Heart right ventricle (tissue), 16 donors: ENCODE measurements around the gene TNP1. TPM values are rescaled to one million over a fixed set of nuclear protein-coding genes. Genes with fewer than 3 reads are reported as not detected.
A peak's percentile ranks its signal among the peaks of the same experiment; 100 is the strongest.

Source experiments
- ATAC-seq, 8 donors: fragments of 200-7000 bp; cut with Tn5 transposase; one replicate each; pipeline ENCODE4 v1.9.1; 2020; ENCODE audit warnings: mild to moderate bottlenecking in 8 of 8, moderate library complexity in 8 of 8, moderate number of reproducible peaks in 1 of 8
- DNase-seq, 2 donors: peaks; one replicate each; pipeline ENCODE4 v3.0.0-alpha.2; 2020
- H3K27ac ChIP-seq, 10 donors: fragments of 200-600 bp; sonication (generic) in 2 of 10; one replicate each; pipeline versions ENCODE4 v1.5.0 to v1.8.0; 2020 to 2022; ENCODE audit warnings: mild to moderate bottlenecking in 3 of 10
- H3K27me3 ChIP-seq, 7 donors: fragments of 200-600 bp; one replicate each; pipeline ENCODE4 v1.8.0; 2021 to 2022; ENCODE audit warnings: mild to moderate bottlenecking in 2 of 7
- H3K36me3 ChIP-seq, 9 donors: fragments of 200-600 bp; sonication (generic) in 1 of 9; one replicate each; pipeline versions ENCODE4 v1.5.0 to v1.8.0; 2020 to 2022; ENCODE audit warnings: mild to moderate bottlenecking in 2 of 9
- H3K4me1 ChIP-seq, 9 donors: fragments of 200-600 bp; sonication (generic) in 1 of 9; one replicate each; pipeline versions ENCODE4 v1.5.0 to v1.8.0; 2020 to 2022; ENCODE audit warnings: mild to moderate bottlenecking in 4 of 9
- H3K4me3 ChIP-seq, 10 donors: fragments of 200-600 bp; sonication (generic) in 2 of 10; one replicate each; pipeline versions ENCODE4 v1.5.0 to v1.8.0; 2020 to 2022; ENCODE audit warnings: mild to moderate bottlenecking in 7 of 10, moderate library complexity in 2 of 10
- H3K9me3 ChIP-seq, 11 donors: fragments of 200-600 bp in 10 of 11; sonication (generic) in 2 of 11; one replicate each; pipeline versions ENCODE4 v1.5.0 to v1.8.0; 2013 to 2022; ENCODE audit warnings: mild to moderate bottlenecking in 2 of 11, control low read depth in 1 of 11, moderate library complexity in 1 of 11
- CTCF ChIP-seq, 9 donors: fragments of 200-600 bp; sonication (generic) in 2 of 9; IDR thresholded peaks; one replicate each; pipeline versions ENCODE4 v1.5.0 to v1.8.0; 2021 to 2022; ENCODE audit warnings: antibody characterized with exemption in 9 of 9, mild to moderate bottlenecking in 5 of 9, moderate library complexity in 1 of 9
- WGBS, 2 donors: extraction: QIAGEN DNeasy Blood & Tissue Kit; methylation state at CpG; one replicate each; pipeline ENCODE4 v1.1.7; 2013; ENCODE audit warnings: inconsistent platforms in 1 of 2; 5-methylcytosine and 5-hydroxymethylcytosine counted together
- intact Hi-C, 10 donors: fragments of 100-400 bp; cut with DNase I; formaldehyde crosslinking; loops; one replicate each; pipeline versions ENCODE4 v1.11.1 to v1.14.2; 2022
- polyA plus RNA-seq, 2 donors: library from polyadenylated mRNA; stranded (reverse); fragments of 200-250 nt; gene quantifications; one replicate each; pipeline ENCODE4 v1.2.3, GENCODE V29; 2013
- total RNA-seq, 10 donors: library from RNA; stranded (reverse); fragmentation: NEBNext Ultra II Directional in 3 of 10; extraction: Animal tissue kit (Norgen Biotek cat#: 25700) in 3 of 10; gene quantifications; one replicate each; pipeline versions ENCODE4 v1.2.1 to v1.2.4, GENCODE V29; 2021 to 2023
- donor health status: Arrhythmogenic right ventricular cardiomyopathy.
- donor health status: ischemic (EF 13 %, LVEDD 7.1; RV severe dilation, severe dysfunction).
- donor health status: healthy with polysubstance abuse.
- donor health status: DM: no; HTN: yes; CAD: no.
- donor health status: DM: no; HTN: no; CAD: no.
- donor health status: ischemic (EF 25% LVEDD 6.9; RV normal size, moderate dysfunction).
- donor health status: ischemic (EF 25% LVEDD 5.7; RV mildly dilated, moderate dysfunction).
- donor health status: healthy.
- donor health status: DM: yes; HTN: yes; CAD: no.
- donor health status: Ischemic cardiomyopathy.
- donor health status: ischemic (EF 35%, LVEDD 5.7; RV mildly dilated, moderate dysfunction).
- donor health status: nonischemic (EF 11% LVEDD 7.7; RV severe dilation, severe dysfunction).
- donor health status: DM: yes; HTN: yes; CAD: no.
- donor health status: PGD.
- donor health status: ischemic (EF 29% LVEDD 5.4; RV normal size, mild dysfunction).
- donor health status: nonischemic (EF 23%, LVEDD 6.1; RV moderate dilation, normal function).

TNP1 gene
- total and polyA plus RNA-seq, 12 donors = not detected

GRCh38 chr2:216865658-216866057 is 5.8 kb upstream of the TNP1 start:
- Histone ChIP-seq H3K36me3 (no peaks in the 10 kb centered on the region), H3K27ac (no peak overlapping the region), H3K27me3 (no peaks in the 10 kb centered on the region), H3K4me3 (no peak overlapping the region), H3K4me1 (peaks cover 0 to 10% (median 0%) of the 10 kb centered on the region in 9 donors), H3K9me3 (no peaks in the 10 kb centered on the region)
- ATAC-seq (no peak), DNase-seq (no peak)
- intact Hi-C loops = loop anchor here in 1 of 10 donors (5.0 kb wide), 1 partner anchor 62 kb away; no protein-coding TSS in a partner anchor
- no peak for TF ChIP-seq CTCF (IDR thresholded peaks at IDR 0.05)
- 92% methylated on average over 3 of the region's 3 CpGs for WGBS, 2 donors

- no peaks in the 10 kb centered on the region for H3K27me3 ChIP-seq
- ATAC-seq (no peak), DNase-seq (no peak)
- intact Hi-C loops = no loop called here
- no peak overlapping the region for H3K27ac ChIP-seq
- H3K36me3 ChIP-seq = no peaks in the 10 kb centered on the region
- H3K4me1 ChIP-seq = peaks cover 0 to 10% (median 0%) of the 10 kb centered on the region in 9 donors
- TF ChIP-seq CTCF (IDR thresholded peaks at IDR 0.05) = no peak
- 76 to 79% methylated on average over 4 of the region's 4 CpGs for WGBS, 2 donors
- no peaks in the 10 kb centered on the region for H3K9me3 ChIP-seq
- no peak overlapping the region for H3K4me3 ChIP-seq
These were observed 4.1 kb upstream of the TNP1 start for GRCh38 chr2:216863946-216864345.

- TF ChIP-seq CTCF (IDR thresholded peaks at IDR 0.05) = no peak
- Histone ChIP-seq H3K9me3 (no peaks in the 10 kb centered on the region), H3K36me3 (no peaks in the 10 kb centered on the region), H3K4me3 (no peak overlapping the region), H3K4me1 (peaks cover 0 to 10% (median 0%) of the 10 kb centered on the region in 9 donors), H3K27me3 (no peaks in the 10 kb centered on the region), H3K27ac (no peak overlapping the region)
- no peak for DNase-seq
- WGBS, 2 donors = 85 to 93% methylated on average over 8 of the region's 8 CpGs
- intact Hi-C loops = no loop called here
- ATAC-seq = peak in 4 of 8 donors; percentile 12 to 49 (median 32)
These were observed 2.9 kb upstream of the TNP1 start for GRCh38 chr2:216862628-216863398.

GRCh38 chr2:216860426-216861137 is 718 bp upstream of the TNP1 start:
- Histone ChIP-seq H3K4me1 (peaks cover 0 to 28% (median 16%) of the 10 kb centered on the region in 9 donors), H3K9me3 (no peaks in the 10 kb centered on the region), H3K27ac (no peak overlapping the region), H3K4me3 (no peak overlapping the region), H3K36me3 (no peaks in the 10 kb centered on the region), H3K27me3 (no peaks in the 10 kb centered on the region)
- intact Hi-C loops = no loop called here
- TF ChIP-seq CTCF (IDR thresholded peaks at IDR 0.05) = no peak
- ATAC-seq = no peak
- DNase-seq = no peak
- 93 to 98% methylated on average over 2 of the region's 2 CpGs for WGBS, 2 donors
